HG03097 (cell line): ENCODE data around the gene DIP2A.
"Not testable (repeated sequence)": the region's sequence is repeated elsewhere in the genome, so short reads cannot be mapped to it uniquely, and the experiment has no call there.

Source experiments
- ATAC-seq: cut with Tn5 transposase; IDR thresholded peaks from one replicate; pipeline ENCODE4 v1.9.1; 2021; ENCODE audit not compliant: unreplicated experiment, low FRiP score

DIP2A gene

GRCh38 chr21:46518983-46519583 is 60.4 kb downstream of the DIP2A start:
- no peak for ATAC-seq

- ATAC-seq: not testable (repeated sequence)
Observed at GRCh38 chr21:46527393-46527792, 68.7 kb downstream of the DIP2A start.

- ATAC-seq: no peak
Observed at GRCh38 chr21:46527801-46528200, 69.1 kb downstream of the DIP2A start.

- ATAC-seq: no peak
Observed at GRCh38 chr21:46532080-46532479, 73.4 kb downstream of the DIP2A start.

GRCh38 chr21:46537026-46537425 is 78.3 kb downstream of the DIP2A start:
- ATAC-seq: no peak

GRCh38 chr21:46538262-46538661 is 79.6 kb downstream of the DIP2A start:
- ATAC-seq: no peak

GRCh38 chr21:46538851-46539666 is 80.4 kb downstream of the DIP2A start:
- ATAC-seq: no peak

GRCh38 chr21:46540087-46540710 is 81.5 kb downstream of the DIP2A start:
- ATAC-seq: no peak

- ATAC-seq: no peak
Observed at GRCh38 chr21:46542588-46543124, 84.0 kb downstream of the DIP2A start.

- ATAC-seq: no peak
Observed at GRCh38 chr21:46543306-46543705, 84.6 kb downstream of the DIP2A start.

GRCh38 chr21:46544003-46544402 is 85.3 kb downstream of the DIP2A start:
- no peak for ATAC-seq

GRCh38 chr21:46544824-46545223 is 86.1 kb downstream of the DIP2A start:
- no peak for ATAC-seq

GRCh38 chr21:46545363-46545762 is 86.7 kb downstream of the DIP2A start:
- no peak for ATAC-seq

GRCh38 chr21:46545911-46546310 is 87.2 kb downstream of the DIP2A start:
- ATAC-seq: no peak

- ATAC-seq: no peak
Observed at GRCh38 chr21:46546799-46547198, 88.1 kb downstream of the DIP2A start.

GRCh38 chr21:46549650-46550049 is 91.0 kb downstream of the DIP2A start:
- ATAC-seq: no peak

- ATAC-seq: no peak
Observed at GRCh38 chr21:46550116-46550941, 91.6 kb downstream of the DIP2A start.

- ATAC-seq: no peak
Observed at GRCh38 chr21:46551636-46552241, 93.0 kb downstream of the DIP2A start.

GRCh38 chr21:46552274-46552673 is 93.6 kb downstream of the DIP2A start:
- ATAC-seq: no peak

GRCh38 chr21:46552865-46553379 is 94.2 kb downstream of the DIP2A start:
- ATAC-seq: no peak
